Endothelial cell (in vitro differentiated cells): Measurements from ENCODE around the gene FUZ. TPM values are rescaled to one million over a fixed set of nuclear protein-coding genes. Genes with fewer than 3 reads are reported as not detected.

Source experiments
- DNase-seq: peaks from one replicate; pipeline ENCODE4 v3.0.0; 2021; ENCODE audit warnings: low spot score
- H3K27ac Mint-ChIP-seq: one replicate; pipeline ENCODE4 v1.8.0; 2021; ENCODE audit warnings: mixed read lengths, inconsistent platforms; ENCODE audit not compliant: unreplicated experiment
- H3K27me3 Mint-ChIP-seq: one replicate; pipeline ENCODE4 v1.8.0; 2021; ENCODE audit warnings: mild to moderate bottlenecking, moderate library complexity, mixed read lengths, inconsistent platforms; ENCODE audit not compliant: unreplicated experiment
- H3K36me3 Mint-ChIP-seq: one replicate; pipeline ENCODE4 v1.8.0; 2021; ENCODE audit warnings: mild to moderate bottlenecking, low read depth, mixed read lengths, inconsistent platforms; ENCODE audit not compliant: unreplicated experiment
- H3K4me1 Mint-ChIP-seq: one replicate; pipeline ENCODE4 v1.8.0; 2021; ENCODE audit warnings: mild to moderate bottlenecking, mixed read lengths, inconsistent platforms; ENCODE audit not compliant: unreplicated experiment
- H3K4me3 Mint-ChIP-seq: one replicate; pipeline ENCODE4 v1.8.0; 2021; ENCODE audit warnings: mild to moderate bottlenecking, mixed read lengths, inconsistent platforms; ENCODE audit not compliant: unreplicated experiment
- H3K9me3 Mint-ChIP-seq: one replicate; pipeline ENCODE4 v1.8.0; 2021; ENCODE audit warnings: mixed read lengths, inconsistent platforms; ENCODE audit not compliant: unreplicated experiment
- CTCF ChIP-seq: fragments of 200-600 bp; sonication (generic); IDR thresholded peaks from one replicate; pipeline ENCODE4 v1.5.0; 2021; ENCODE audit warnings: antibody characterized with exemption; ENCODE audit not compliant: unreplicated experiment
- total RNA-seq: library from RNA; stranded (reverse); fragmentation: NEBNext Ultra II Directional; extraction: Animal tissue kit (Norgen Biotek cat#: 25700); gene quantifications from one replicate; pipeline ENCODE4 v1.2.1, GENCODE V29; 2021; ENCODE audit not compliant: unreplicated experiment

Gene FUZ
- total RNA-seq, 1 donor from 2014 or later: 15.6 TPM

- DNase-seq: no peak
- peaks cover 17% of the 10 kb centered on the region for H3K36me3 Mint-ChIP-seq
- peaks cover 28% of the 10 kb centered on the region for H3K27me3 Mint-ChIP-seq
- H3K27ac Mint-ChIP-seq: peak overlapping the region; percentile 20
- H3K9me3 Mint-ChIP-seq: no peaks in the 10 kb centered on the region
- TF ChIP-seq CTCF: no peak
- H3K4me3 Mint-ChIP-seq: peak overlapping the region; percentile 56
- H3K4me1 Mint-ChIP-seq: peaks cover 24% of the 10 kb centered on the region
These were observed 5.0 kb downstream of the FUZ start for GRCh38 chr19:49807904-49808675.

- DNase-seq: no peak
- Mint-ChIP-seq H3K4me3 (peak overlapping the region; percentile 56), H3K36me3 (peaks cover 23% of the 10 kb centered on the region), H3K9me3 (no peaks in the 10 kb centered on the region), H3K4me1 (peaks cover 18% of the 10 kb centered on the region), H3K27me3 (peaks cover 27% of the 10 kb centered on the region), H3K27ac (peak overlapping the region; percentile 20)
- no peak for TF ChIP-seq CTCF
These were observed 5.8 kb downstream of the FUZ start for GRCh38 chr19:49807058-49807903.

GRCh38 chr19:49806620-49806959 is 6.5 kb downstream of the FUZ start:
- H3K4me1 Mint-ChIP-seq: peaks cover 16% of the 10 kb centered on the region
- peak overlapping the region; percentile 76 for H3K4me3 Mint-ChIP-seq
- peak overlapping the region; percentile 74 for H3K27ac Mint-ChIP-seq
- no peak for TF ChIP-seq CTCF
- DNase-seq: no peak
- H3K27me3 Mint-ChIP-seq: peaks cover 21% of the 10 kb centered on the region
- H3K36me3 Mint-ChIP-seq: peaks cover 26% of the 10 kb centered on the region
- no peaks in the 10 kb centered on the region for H3K9me3 Mint-ChIP-seq

GRCh38 chr19:49805822-49806619 is 7.1 kb downstream of the FUZ start:
- H3K4me3 Mint-ChIP-seq: peak overlapping the region; percentile 76
- no peaks in the 10 kb centered on the region for H3K9me3 Mint-ChIP-seq
- TF ChIP-seq CTCF: no peak
- peaks cover 26% of the 10 kb centered on the region for H3K36me3 Mint-ChIP-seq
- peaks cover 21% of the 10 kb centered on the region for H3K27me3 Mint-ChIP-seq
- H3K4me1 Mint-ChIP-seq: peaks cover 16% of the 10 kb centered on the region
- peak overlapping the region; percentile 74 for H3K27ac Mint-ChIP-seq
- DNase-seq: no peak
